Stimulated activated CD8-positive, alpha-beta memory T cell treated with anti-CD3 and anti-CD28 coated beads, Interleukin-2, amount 100 ng/mL, for 48 hours (primary cell): ENCODE results near the gene CDYL2.
"Not testable (repeated sequence)": the region's sequence is repeated elsewhere in the genome, so short reads cannot be mapped to it uniquely, and the experiment has no call there.

Source experiments
- DNase-seq, 2 donors: peaks; one replicate each; pipeline ENCODE4 v3.0.0-alpha.2; 2020; ENCODE audit warnings: low read depth in 2 of 2

CDYL2 gene

GRCh38 chr16:80804526-80805383 lies at the start of gene CDYL2:
CDYL2 (minus strand) TSS chr16:80804598; CDS start chr16:80804173, 425 bp downstream.
- DNase-seq: peak in 1 of 2 donors; percentile 40

GRCh38 chr16:80852261-80852872 lies 48.0 kb upstream of the CDYL2 start:
- DNase-seq: peak in 1 of 2 donors; percentile 5

DNA sequence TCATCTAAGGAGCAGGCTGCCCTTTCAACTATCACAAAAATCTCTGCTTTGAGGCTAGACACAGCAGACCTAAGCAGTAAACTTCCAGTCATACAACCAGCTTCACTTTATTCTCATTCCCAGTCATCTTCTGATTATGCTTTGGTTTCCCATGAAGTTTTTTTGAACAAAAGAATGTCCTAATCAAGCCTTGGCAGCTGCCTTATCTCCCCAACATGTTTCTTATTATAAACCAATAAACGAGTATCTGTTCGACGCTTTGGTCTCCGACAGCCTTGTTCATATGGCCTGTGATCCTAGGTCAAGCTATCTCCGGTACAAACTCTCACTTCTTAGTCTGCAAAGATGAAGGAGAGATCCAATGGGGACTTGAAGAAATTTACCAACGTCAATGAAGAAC lies 47.4 kb upstream of the CDYL2 start:
- no peak for DNase-seq

DNA sequence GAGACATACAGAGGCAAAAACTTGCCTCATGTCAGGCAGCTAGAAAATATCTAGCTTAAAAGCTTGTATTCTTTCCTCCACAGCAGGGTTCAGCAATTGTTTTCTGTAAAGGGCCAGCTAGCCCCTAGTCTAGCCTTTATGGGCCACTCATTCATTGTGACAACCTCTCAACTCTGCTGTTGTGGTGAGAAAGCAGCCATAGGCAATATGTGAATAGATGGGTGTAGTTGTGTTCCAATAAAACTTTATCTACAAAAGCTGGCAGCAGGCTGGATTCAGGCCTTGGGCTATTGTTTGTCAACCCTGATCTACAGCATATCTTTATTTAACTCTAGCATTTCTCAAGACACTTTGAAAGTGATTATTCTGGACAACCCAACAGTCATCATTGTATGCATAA lies 46.4 kb upstream of the CDYL2 start:
- DNase-seq: no peak

DNA sequence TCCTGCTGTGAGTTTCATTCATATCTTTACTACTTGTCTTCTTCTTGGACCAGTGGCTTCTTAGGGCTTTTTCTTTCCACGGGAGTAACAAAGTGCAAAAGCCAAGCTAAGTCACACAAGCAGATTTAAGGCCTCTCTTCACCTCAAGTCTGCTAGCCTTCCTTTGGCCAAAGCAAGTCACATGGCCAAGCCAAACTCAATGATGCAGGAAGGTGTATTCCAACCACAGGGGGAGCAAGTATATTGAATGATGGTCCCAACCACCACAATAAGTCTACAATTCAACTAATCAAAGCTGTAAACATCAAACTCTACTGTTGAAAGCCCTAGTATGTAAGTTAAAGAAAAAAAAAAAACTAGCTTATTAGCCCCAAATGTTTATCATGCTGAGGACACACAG lies 44.5 kb upstream of the CDYL2 start:
- DNase-seq: no peak

DNA sequence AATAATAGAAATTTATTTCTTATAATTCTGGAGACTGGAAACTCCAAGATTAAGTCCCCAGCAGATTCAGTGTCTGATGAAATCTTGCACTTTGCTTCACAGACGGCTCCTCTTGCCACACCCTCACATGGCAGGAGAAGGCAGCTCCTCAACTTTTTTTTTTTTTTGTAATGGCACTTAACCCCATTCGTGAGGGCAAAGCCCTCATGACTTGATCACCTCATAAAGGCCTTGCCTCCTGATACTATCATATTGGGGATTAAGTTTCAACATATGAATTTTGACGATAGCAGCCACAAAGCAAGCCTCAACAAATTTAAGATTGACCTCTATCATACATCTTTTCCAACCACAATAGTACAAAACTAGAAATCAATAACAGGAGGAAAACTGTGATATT lies 42.3 kb upstream of the CDYL2 start:
- no peak for DNase-seq

DNA sequence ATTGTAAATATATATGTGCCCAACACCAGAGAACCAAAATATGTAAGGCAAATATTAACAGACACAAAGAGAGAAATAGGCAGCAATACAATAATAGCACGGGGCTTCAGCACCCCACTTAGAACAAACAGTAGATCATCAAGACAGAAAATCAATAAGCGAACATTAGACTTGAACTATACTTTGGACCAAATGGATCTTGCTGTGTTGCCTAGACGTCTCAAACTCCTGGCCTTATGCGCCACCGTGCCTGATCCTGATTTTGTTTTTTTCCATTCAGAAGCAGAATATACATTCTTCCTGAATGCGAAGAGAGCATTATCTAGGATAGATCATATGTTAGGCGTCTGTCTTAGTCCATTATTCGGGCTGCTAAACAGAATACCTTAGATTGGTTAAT lies 41.9 kb upstream of the CDYL2 start:
- no peak for DNase-seq

- no peak for DNase-seq
These were observed 40.0 kb upstream of the CDYL2 start for GRCh38 chr16:80844395-80844794.

DNA sequence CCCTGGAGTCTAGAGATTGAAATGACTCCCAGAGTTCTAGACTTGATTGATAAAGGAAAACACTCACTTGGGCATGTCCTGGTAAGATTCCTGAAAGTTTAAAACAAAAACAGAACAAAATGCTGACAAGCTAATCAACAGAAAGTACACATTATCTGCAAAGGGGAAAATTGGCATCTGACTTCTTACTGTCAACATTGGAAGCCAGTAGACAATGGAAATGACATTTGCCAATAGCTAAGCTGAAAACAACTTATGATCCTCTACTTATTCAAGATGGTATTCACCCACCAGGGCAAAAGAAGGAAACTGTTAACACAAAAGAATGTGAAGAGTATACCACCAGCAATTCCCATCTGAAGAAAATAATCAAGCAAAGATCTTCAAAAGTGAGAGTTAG lies 36.8 kb upstream of the CDYL2 start:
- DNase-seq: no peak

GRCh38 chr16:80837533-80838147 lies 33.2 kb upstream of the CDYL2 start:
- DNase-seq: no peak

DNA sequence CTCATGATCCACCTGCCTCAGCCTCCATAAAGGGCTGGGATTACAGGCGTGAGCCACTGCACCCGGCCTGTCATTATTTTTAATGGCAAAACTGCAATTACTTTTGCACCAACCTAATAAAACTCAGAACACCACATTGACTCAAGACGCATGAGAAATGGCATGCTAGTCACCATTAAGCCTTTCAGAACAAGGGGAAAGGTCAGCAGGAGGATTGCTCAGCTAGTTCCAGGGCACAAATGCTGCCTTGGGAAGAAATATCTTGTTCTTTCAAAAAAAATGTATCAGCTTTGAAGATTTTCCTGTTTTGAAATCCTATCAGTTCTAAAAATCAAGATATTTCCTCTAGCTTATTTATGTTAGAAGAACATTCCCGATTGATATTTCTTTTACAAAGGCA lies 32.4 kb upstream of the CDYL2 start:
- no peak for DNase-seq

DNA sequence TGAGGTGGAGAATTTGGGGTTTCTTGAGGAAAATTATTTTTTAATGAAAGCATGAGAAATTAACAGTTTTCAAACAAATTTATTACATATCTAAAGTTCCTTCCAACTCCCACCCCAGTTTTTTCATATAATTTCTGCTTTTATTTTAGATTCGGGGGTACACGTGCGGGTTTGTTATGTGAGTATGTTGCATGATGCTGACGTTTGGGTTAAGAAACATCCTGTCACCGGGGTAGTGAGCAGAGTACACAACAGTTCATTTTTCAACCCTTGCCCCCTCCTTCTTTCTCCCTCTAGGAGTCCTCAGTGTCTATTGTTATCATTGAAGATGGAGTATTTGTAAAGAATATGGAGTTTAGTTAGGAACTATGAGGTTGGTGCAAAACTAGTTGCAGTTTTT lies 31.8 kb upstream of the CDYL2 start:
- no peak for DNase-seq

GRCh38 chr16:80831039-80831438 lies 26.6 kb upstream of the CDYL2 start:
- no peak for DNase-seq

- no peak for DNase-seq
These were observed 24.1 kb upstream of the CDYL2 start for GRCh38 chr16:80828495-80828894.

- DNase-seq: no peak
These were observed 22.6 kb upstream of the CDYL2 start for GRCh38 chr16:80827007-80827406.

DNA sequence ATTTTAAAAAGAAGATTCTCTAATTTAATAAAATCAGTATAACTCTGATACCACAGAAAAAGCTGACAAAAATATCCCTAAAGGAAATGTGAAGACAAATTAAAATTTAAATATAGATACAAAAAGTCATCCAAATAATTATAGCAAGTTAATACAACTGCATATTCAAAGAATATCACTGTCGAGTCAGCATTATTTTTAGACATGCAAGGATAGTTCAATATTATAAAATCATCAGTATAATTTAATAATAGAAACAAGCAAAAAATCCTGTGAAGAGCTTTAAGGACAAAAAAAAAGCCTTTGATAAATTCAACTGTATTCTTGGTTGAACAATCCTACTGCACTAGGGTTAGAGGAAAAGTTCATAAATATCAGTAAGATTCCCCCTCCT lies 21.0 kb upstream of the CDYL2 start:
- DNase-seq: no peak

DNA sequence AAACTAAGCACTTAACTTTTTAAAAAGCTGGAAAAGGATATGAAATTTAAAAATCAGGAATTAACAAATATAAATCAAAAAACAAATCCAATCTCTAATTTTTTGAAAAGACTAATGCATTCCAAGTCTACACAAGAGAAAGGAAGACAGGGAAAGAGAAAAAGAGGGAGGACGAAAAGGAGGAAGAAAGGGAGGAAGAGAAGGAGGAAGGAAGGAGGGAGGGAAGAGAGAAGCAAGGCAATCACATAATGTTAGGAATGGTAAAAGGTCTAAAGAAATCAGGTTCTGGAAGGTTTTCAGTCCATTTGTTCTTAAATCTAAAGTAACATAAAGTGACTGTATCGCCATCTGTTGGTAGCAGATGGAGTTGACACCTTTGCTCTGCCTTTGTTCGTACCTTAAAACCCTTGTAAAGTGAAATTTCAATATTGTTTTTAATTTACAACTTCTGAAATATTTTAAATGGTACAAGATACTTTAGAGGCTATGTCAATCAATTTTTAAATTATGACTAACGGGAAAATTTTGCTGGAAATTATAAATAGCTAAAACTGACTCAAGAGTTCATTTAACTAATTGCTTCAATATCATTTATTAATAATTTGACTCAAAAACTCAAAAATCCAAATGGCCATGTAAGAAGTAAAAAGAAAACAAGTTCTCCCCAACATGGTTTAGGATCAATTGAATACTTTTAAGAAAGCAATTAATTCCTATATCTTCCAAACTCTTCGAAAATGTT lies 20.4 kb upstream of the CDYL2 start:
- DNase-seq: no peak

DNA sequence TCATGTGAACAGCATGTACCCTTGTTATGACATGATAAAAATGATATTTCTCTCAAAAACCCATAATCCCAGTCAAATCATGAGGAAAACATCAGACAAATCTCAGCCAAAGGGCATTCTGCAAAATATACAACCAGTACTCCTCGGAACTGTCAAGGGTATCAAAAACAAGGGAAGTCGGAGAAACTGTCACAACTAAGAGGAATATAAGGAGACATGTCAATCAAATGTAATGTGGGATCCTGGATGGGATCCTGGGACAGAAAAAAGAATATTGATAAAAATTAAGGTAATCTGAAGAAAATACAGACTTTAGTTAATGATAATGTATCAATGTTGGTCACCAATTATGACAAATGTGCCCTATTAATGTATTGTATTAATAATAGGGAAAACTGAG lies 15.6 kb upstream of the CDYL2 start:
- no peak for DNase-seq

- no peak for DNase-seq
These were observed 12.0 kb upstream of the CDYL2 start for GRCh38 chr16:80816356-80816755.

DNA sequence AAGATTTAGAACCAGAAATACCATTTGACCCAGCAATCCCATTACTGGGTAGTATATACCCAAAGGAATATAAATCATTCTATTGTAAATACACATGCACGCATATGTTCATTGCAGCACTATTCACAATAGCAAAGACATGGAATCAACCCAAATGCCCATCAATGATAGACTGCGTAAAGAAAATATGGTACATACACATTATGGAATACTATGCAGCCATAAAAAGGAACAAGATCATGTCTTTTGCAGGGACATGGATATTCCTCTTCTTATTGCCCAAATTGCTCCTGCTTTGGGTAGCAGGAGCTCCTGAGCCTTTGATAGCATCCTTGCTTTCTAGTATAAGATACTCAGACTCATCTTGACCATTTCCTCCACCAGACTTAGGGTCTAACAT lies 10.9 kb upstream of the CDYL2 start:
- not testable (repeated sequence) for DNase-seq

DNA sequence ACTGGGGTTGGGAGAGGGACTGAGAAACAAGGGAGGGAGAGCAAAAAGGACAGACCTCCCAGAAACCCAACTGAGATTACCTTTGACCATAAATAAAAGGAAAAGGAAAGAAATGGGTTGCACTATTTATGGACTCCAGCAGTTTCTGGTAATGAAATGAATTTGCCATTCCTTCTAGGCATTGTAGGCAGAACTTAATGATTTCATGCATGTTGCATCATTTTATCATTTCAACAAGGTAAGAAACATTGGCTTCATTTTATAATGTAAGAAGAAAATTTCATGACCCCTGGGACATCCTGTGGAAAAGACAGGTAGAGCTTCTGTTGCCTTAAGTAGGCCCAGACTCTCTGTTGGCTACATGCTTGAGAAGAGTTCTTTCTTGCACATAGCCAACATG lies 8.2 kb upstream of the CDYL2 start:
- no peak for DNase-seq

- DNase-seq: no peak
These were observed 5.0 kb upstream of the CDYL2 start for GRCh38 chr16:80809366-80809765.
